Cortex of kidney (tissue), 1 donor: ENCODE measurements around the gene CYP27C1.

Experiments
- DNase-seq: peaks from one replicate; lab custom pipeline; 2025; lab: John Stamatoyannopoulos, UW

CYP27C1 gene

GRCh38 chr2:127150996-127151395, 69.1 kb downstream of the CYP27C1 start:
- DNase-seq, result no peak

GRCh38 chr2:127149384-127149783, 70.7 kb downstream of the CYP27C1 start:
- DNase-seq, result no peak

GRCh38 chr2:127146820-127147502, 73.1 kb downstream of the CYP27C1 start:
- no peak for DNase-seq

GRCh38 chr2:127146071-127146725, 73.9 kb downstream of the CYP27C1 start:
- no peak for DNase-seq

GRCh38 chr2:127145280-127145895, 74.7 kb downstream of the CYP27C1 start:
- no peak for DNase-seq

- no peak for DNase-seq
These were observed 76.0 kb downstream of the CYP27C1 start for GRCh38 chr2:127143841-127144782.

- DNase-seq, result no peak
These were observed 77.2 kb downstream of the CYP27C1 start for GRCh38 chr2:127142663-127143630.

- DNase-seq, result no peak
These were observed 79.6 kb downstream of the CYP27C1 start for GRCh38 chr2:127140538-127140937.

- DNase-seq, result no peak
These were observed 80.3 kb downstream of the CYP27C1 start for GRCh38 chr2:127139766-127140165.

- DNase-seq, result no peak
These were observed 81.8 kb downstream of the CYP27C1 start for GRCh38 chr2:127138281-127138680.

GRCh38 chr2:127137741-127138140, 82.4 kb downstream of the CYP27C1 start:
- no peak for DNase-seq

- no peak for DNase-seq
These were observed 82.9 kb downstream of the CYP27C1 start for GRCh38 chr2:127137225-127137624.

- DNase-seq, result no peak
These were observed 85.0 kb downstream of the CYP27C1 start for GRCh38 chr2:127134833-127135830.

GRCh38 chr2:127134235-127134634, 85.9 kb downstream of the CYP27C1 start:
- no peak for DNase-seq
